D721Med (cell line): ENCODE results near the gene ZNF428.
"Not testable (repeated sequence)": the region's sequence is repeated elsewhere in the genome, so short reads cannot be mapped to it uniquely, and the experiment has no call there.

Source experiments
- DNase-seq: peaks from one replicate; pipeline ENCODE4 v3.0.0; 2011; ENCODE audit warnings: low spot score; ENCODE audit not compliant: insufficient read length
- FAIRE-seq: peaks from 2 replicates; lab custom pipeline; 2011; peaks lifted over from hg19 to GRCh38; lab: Jason Lieb, UNC
- CTCF ChIP-seq: IDR thresholded peaks from 2 replicates; pipeline ENCODE4 v1.5.1; 2012; ENCODE audit warnings: mild to moderate bottlenecking, control low read depth; ENCODE audit not compliant: insufficient read depth; ENCODE audit errors: missing control alignments

Gene ZNF428

GRCh38 chr19:43589678-43590077, 29.8 kb downstream of the ZNF428 start:
- DNase-seq = no peak
- no peak for FAIRE-seq
- no peak for TF ChIP-seq CTCF

GRCh38 chr19:43589277-43589676, 30.2 kb downstream of the ZNF428 start:
- TF ChIP-seq CTCF = no peak
- no peak for DNase-seq
- no peak for FAIRE-seq

GRCh38 chr19:43587029-43587428, 32.4 kb downstream of the ZNF428 start:
- not testable (repeated sequence) for DNase-seq

GRCh38 chr19:43586346-43586745, 33.1 kb downstream of the ZNF428 start:
- FAIRE-seq (no peak), DNase-seq (no peak)
- TF ChIP-seq CTCF = no peak

More at GRCh38 chr19:43587029-43587428, 32.4 kb downstream of the ZNF428 start:
- not testable (repeated sequence) for FAIRE-seq

- TF ChIP-seq CTCF = no peak
Measured at GRCh38 chr19:43584484-43584883, 34.9 kb downstream of the ZNF428 start.

GRCh38 chr19:43582495-43582894, 36.9 kb downstream of the ZNF428 start:
- FAIRE-seq (no peak), DNase-seq (no peak)
- no peak for TF ChIP-seq CTCF

More at GRCh38 chr19:43584484-43584883, 34.9 kb downstream of the ZNF428 start:
- DNase-seq (no peak), FAIRE-seq (no peak)

- DNase-seq (no peak), FAIRE-seq (no peak)
- no peak for TF ChIP-seq CTCF
Measured at GRCh38 chr19:43581467-43581866, 38.0 kb downstream of the ZNF428 start.

- DNase-seq (no peak), FAIRE-seq (no peak)
- no peak for TF ChIP-seq CTCF
Measured at GRCh38 chr19:43578787-43579186, 40.6 kb downstream of the ZNF428 start.
